ENCODE data around the gene ART4.

ART4 gene

DNA sequence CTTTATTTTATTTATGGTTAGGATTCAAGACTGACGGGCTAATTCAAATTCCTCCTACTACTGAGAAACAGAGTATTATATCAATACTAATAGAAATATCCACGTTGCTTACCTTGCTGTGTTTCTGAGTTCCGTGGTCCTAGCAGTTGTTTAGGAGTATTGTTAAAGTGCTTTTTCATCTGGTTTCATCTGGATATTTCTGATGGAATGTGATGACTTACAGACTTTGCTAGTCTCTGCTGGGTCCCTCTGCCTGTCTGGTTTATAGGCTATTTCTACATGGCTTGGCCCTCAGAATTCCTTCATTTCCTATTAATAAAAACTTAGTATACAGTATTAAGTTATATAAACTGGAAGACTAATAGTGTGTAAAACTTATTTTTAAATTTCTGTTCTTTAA is 29.3 kb downstream of the ART4 start, which contains the start of gene SMCO3:
Gene SMCO3, minus strand, starts transcription at position 169 of the 400 bp plus-strand sequence. CDS start 7,502 bp downstream, outside the sequence.
- no peak within 1 kb of the TSS for H3K27ac ChIP-seq
- TF ChIP-seq, protein P1, sequence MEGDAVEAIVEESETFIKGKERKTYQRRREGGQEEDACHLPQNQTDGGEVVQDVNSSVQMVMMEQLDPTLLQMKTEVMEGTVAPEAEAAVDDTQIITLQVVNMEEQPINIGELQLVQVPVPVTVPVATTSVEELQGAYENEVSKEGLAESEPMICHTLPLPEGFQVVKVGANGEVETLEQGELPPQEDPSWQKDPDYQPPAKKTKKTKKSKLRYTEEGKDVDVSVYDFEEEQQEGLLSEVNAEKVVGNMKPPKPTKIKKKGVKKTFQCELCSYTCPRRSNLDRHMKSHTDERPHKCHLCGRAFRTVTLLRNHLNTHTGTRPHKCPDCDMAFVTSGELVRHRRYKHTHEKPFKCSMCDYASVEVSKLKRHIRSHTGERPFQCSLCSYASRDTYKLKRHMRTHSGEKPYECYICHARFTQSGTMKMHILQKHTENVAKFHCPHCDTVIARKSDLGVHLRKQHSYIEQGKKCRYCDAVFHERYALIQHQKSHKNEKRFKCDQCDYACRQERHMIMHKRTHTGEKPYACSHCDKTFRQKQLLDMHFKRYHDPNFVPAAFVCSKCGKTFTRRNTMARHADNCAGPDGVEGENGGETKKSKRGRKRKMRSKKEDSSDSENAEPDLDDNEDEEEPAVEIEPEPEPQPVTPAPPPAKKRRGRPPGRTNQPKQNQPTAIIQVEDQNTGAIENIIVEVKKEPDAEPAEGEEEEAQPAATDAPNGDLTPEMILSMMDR (conservative IDR thresholded peaks at IDR 0.05; ENCODE audit: low read depth, low read length): no peak
- no peak within 1 kb of the TSS for H3K4me2 ChIP-seq
- no peaks in the 10 kb centered on the region for H3K4me1 ChIP-seq (ENCODE audit: low read depth, poor library complexity, severe bottlenecking)
- H3K9ac ChIP-seq: no peak within 1 kb of the TSS
- no peaks in the 10 kb centered on the region for H4K20me1 ChIP-seq (ENCODE audit: insufficient read depth)
- H3K27me3 ChIP-seq (ENCODE audit: insufficient read depth, low read depth): no peaks in the 10 kb centered on the region
- no peak within 1 kb of the TSS for H3K4me3 ChIP-seq (IDR thresholded peaks at IDR 0.05; ENCODE audit: insufficient read depth, low read depth, low read length)
- no peaks in the 10 kb centered on the region for H3K36me3 ChIP-seq (ENCODE audit: insufficient read depth)
- H2AFZ ChIP-seq (ENCODE audit: low read depth): no peak within 1 kb of the TSS
- no peaks in the 10 kb centered on the region for H3K79me2 ChIP-seq (ENCODE audit: insufficient read depth, low read depth)

DNA sequence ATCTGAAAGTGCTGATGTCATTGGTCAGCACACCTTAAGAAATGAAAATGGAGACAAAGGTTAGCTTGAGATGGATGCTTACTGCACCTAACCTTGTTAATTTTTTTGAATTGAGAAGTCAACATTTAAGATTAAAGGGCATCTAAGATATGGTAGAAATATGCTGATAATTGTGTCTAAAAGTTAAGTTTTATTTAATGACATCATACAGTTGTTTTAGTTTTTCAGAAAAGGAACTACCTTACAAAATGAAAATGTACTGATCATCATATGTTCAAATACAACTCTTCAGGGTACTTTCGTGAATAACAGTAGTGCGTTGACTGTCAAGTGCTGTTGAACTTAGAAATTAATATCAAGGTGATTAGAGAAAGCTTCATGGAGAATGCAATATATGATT is 31.8 kb downstream of the ART4 start:
- Histone ChIP-seq H3K9ac (no peak overlapping the region), H3K27ac (no peak overlapping the region), H3K27me3 (ENCODE audit: insufficient read depth, low read depth) (no peaks in the 10 kb centered on the region), H2AFZ (ENCODE audit: low read depth) (no peak overlapping the region), H3K4me1 (ENCODE audit: low read depth, poor library complexity, severe bottlenecking) (no peaks in the 10 kb centered on the region), H3K36me3 (ENCODE audit: insufficient read depth) (no peaks in the 10 kb centered on the region), H4K20me1 (ENCODE audit: insufficient read depth) (no peaks in the 10 kb centered on the region), H3K4me3 (IDR thresholded peaks at IDR 0.05; ENCODE audit: insufficient read depth, low read depth, low read length) (no peak overlapping the region), H3K79me2 (ENCODE audit: insufficient read depth, low read depth) (no peaks in the 10 kb centered on the region), H3K4me2 (no peak overlapping the region)
- TF ChIP-seq, protein P1 (conservative IDR thresholded peaks at IDR 0.05; ENCODE audit: low read depth, low read length): no peak

DNA sequence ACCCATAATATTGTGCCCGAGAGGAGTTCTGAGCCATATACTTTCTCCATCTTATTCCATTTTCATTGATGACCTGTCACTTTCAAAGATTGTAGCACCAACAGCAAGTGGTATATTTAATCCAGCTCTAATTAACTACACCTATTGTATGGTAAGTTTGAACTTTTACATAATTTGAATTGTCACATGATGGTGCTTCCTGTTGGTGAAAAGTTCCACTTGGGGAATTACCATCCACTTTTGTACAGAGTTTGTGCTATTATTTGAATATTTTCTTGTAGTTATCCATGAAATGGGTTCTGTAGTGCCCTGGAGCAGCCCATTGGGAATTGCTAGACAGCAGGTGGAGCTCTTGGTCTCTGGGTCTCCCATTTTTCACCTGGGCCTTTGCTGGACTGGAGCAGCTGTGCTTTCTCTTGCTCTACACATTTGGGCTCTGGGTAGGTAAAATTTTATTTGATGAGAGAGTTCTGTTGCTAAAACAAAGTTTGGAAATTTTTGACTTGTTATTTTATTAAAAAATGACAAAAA is 32.3 kb downstream of the ART4 start:
- TF ChIP-seq, protein P1 (conservative IDR thresholded peaks at IDR 0.05; ENCODE audit: low read depth, low read length): no peak
- Histone ChIP-seq H3K36me3 (ENCODE audit: insufficient read depth) (no peaks in the 10 kb centered on the region), H4K20me1 (ENCODE audit: insufficient read depth) (no peaks in the 10 kb centered on the region), H3K4me1 (ENCODE audit: low read depth, poor library complexity, severe bottlenecking) (no peaks in the 10 kb centered on the region), H3K4me3 (IDR thresholded peaks at IDR 0.05; ENCODE audit: insufficient read depth, low read depth, low read length) (no peak overlapping the region), H3K4me2 (no peak overlapping the region), H3K27ac (no peak overlapping the region), H3K79me2 (ENCODE audit: insufficient read depth, low read depth) (no peaks in the 10 kb centered on the region), H2AFZ (ENCODE audit: low read depth) (no peak overlapping the region), H3K27me3 (ENCODE audit: insufficient read depth, low read depth) (no peaks in the 10 kb centered on the region), H3K9ac (no peak overlapping the region)

DNA sequence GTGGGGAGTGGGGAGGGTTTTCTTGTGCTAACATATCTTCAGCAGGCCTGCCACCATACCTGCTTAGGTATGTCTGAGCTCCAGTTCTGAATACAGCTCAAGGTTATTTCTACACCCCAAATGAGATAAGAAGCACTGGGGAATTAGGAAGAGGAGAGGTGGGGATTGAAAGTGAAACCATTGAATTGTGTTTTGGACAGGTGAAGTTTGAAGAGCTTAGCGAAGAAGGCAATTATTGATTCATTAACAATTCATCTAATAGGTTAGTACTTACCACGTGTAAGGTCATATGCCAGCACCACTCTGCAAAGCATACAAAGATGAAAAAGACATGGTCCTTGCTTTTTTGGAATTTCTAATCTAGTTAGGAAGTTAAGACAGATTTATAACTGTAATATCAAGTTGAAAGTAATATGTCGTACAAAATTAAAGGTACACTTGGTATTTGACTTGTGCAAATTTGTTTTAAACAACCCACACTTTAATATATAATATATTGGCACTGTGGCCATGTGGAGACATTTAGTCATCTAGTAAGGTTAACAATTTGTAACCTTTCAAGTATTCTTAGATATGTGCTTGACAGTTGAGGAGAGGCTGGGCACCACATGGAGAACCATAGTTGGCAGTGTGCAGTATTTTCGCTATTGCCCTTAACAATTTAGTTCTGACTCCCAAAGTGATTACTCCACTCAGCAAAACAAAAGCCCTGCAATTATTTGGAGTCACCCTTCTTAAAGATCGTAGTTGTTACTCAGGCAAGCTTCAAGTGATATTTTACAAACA is 33.0 kb downstream of the ART4 start:
- Histone ChIP-seq H3K9ac (no peak overlapping the region), H3K27me3 (ENCODE audit: insufficient read depth, low read depth) (no peaks in the 10 kb centered on the region), H3K4me2 (no peak overlapping the region), H3K4me3 (IDR thresholded peaks at IDR 0.05; ENCODE audit: insufficient read depth, low read depth, low read length) (no peak overlapping the region), H2AFZ (ENCODE audit: low read depth) (no peak overlapping the region), H4K20me1 (ENCODE audit: insufficient read depth) (no peaks in the 10 kb centered on the region), H3K27ac (no peak overlapping the region), H3K79me2 (ENCODE audit: insufficient read depth, low read depth) (no peaks in the 10 kb centered on the region), H3K36me3 (ENCODE audit: insufficient read depth) (no peaks in the 10 kb centered on the region), H3K4me1 (ENCODE audit: low read depth, poor library complexity, severe bottlenecking) (no peaks in the 10 kb centered on the region)
- TF ChIP-seq, protein P1 (conservative IDR thresholded peaks at IDR 0.05; ENCODE audit: low read depth, low read length): no peak
